GM23338 (cell line): ENCODE measurements around the gene PCSK4. TPM values are rescaled to one million over a fixed set of nuclear protein-coding genes. Genes with fewer than 3 reads are reported as not detected.
A peak's percentile ranks its signal among the peaks of the same experiment; 100 is the strongest.

ENCODE experiments used
- ATAC-seq: fragments of 200-7000 bp; cut with Tn5 transposase; 3 replicates; pipeline ENCODE4 v1.9.1; 2020
- DNase-seq: peaks from one replicate; pipeline ENCODE4 v3.0.0-alpha.2; 2015; ENCODE audit warnings: low spot score
- H2AFZ ChIP-seq: fragments of 200-600 bp; sonication (generic); 2 replicates; pipeline ENCODE4 v1.8.0; 2016; ENCODE audit warnings: antibody characterized with exemption, mild to moderate bottlenecking, moderate library complexity
- H3F3A ChIP-seq: fragments of 200-600 bp; sonication (generic); replicated peaks from 2 replicates; pipeline ENCODE4 v1.8.0; 2017; ENCODE audit warnings: antibody characterized with exemption, mixed run types, low read depth
- H3K27ac ChIP-seq: fragments of 200-600 bp; sonication (generic); 2 replicates; pipeline ENCODE4 v1.6.1; 2016; ENCODE audit warnings: low read depth
- H3K27me3 ChIP-seq: fragments of 200-600 bp; sonication (generic); 2 replicates; pipeline ENCODE4 v1.8.0; 2016; ENCODE audit warnings: mild to moderate bottlenecking, mixed run types, moderate library complexity; ENCODE audit not compliant: insufficient read depth
- H3K36me3 ChIP-seq: fragments of 200-600 bp; sonication (generic); 2 replicates; pipeline ENCODE4 v1.8.0; 2016; ENCODE audit warnings: mild to moderate bottlenecking; ENCODE audit not compliant: insufficient read depth
- H3K4me1 ChIP-seq: fragments of 200-600 bp; sonication (generic); 2 replicates; pipeline ENCODE4 v1.8.0; 2016; ENCODE audit warnings: mild to moderate bottlenecking, moderate library complexity; ENCODE audit not compliant: insufficient read depth
- H3K4me2 ChIP-seq: fragments of 200-600 bp; sonication (generic); 2 replicates; pipeline ENCODE4 v1.7.1; 2017; ENCODE audit warnings: mixed run types
- H3K4me3 ChIP-seq: fragments of 200-600 bp; sonication (generic); 2 replicates; pipeline ENCODE4 v1.6.1; 2016; ENCODE audit warnings: mixed run types
- H3K79me2 ChIP-seq: fragments of 200-600 bp; sonication (generic); replicated peaks from 2 replicates; pipeline ENCODE4 v1.8.0; 2017; ENCODE audit warnings: mild to moderate bottlenecking; ENCODE audit not compliant: insufficient read depth
- H3K9me2 ChIP-seq: fragments of 200-600 bp; sonication (generic); 2 replicates; pipeline ENCODE4 v1.8.0; 2017; ENCODE audit not compliant: insufficient read depth
- H4K20me1 ChIP-seq: fragments of 200-600 bp; sonication (generic); replicated peaks from 2 replicates; pipeline ENCODE4 v1.8.0; 2017; ENCODE audit warnings: mild to moderate bottlenecking; ENCODE audit not compliant: insufficient read depth
- H3K27ac Mint-ChIP-seq: 2 replicates; pipeline ENCODE4 v1.8.0; 2020; ENCODE audit warnings: inconsistent platforms, mild to moderate bottlenecking, moderate library complexity, mixed read lengths
- H3K27me3 Mint-ChIP-seq: 3 replicates; pipeline ENCODE4 v1.8.0; 2022; ENCODE audit warnings: low read depth, mild to moderate bottlenecking, moderate library complexity, mixed read lengths, inconsistent platforms; ENCODE audit not compliant: insufficient read depth, poor library complexity
- H3K36me3 Mint-ChIP-seq: 3 replicates; pipeline ENCODE4 v1.8.0; 2021; ENCODE audit warnings: low read depth, mild to moderate bottlenecking, inconsistent platforms, moderate library complexity, mixed read lengths
- H3K4me1 Mint-ChIP-seq: 3 replicates; pipeline ENCODE4 v1.8.0; 2020; ENCODE audit warnings: mild to moderate bottlenecking, inconsistent platforms, mixed read lengths
- H3K4me3 Mint-ChIP-seq: 3 replicates; pipeline ENCODE4 v1.8.0; 2021; ENCODE audit warnings: moderate library complexity, mild to moderate bottlenecking, inconsistent platforms, mixed read lengths
- H3K9me3 Mint-ChIP-seq: 3 replicates; pipeline ENCODE4 v1.8.0; 2020; ENCODE audit warnings: moderate library complexity, mild to moderate bottlenecking, inconsistent platforms, mixed read lengths
- CTCF ChIP-seq, 2 experiments: fragments of 200-600 bp in 1 of 2; sonication (generic) in 1 of 2; conservative IDR thresholded peaks; 2 replicates each; pipeline versions ENCODE4 v1.5.1 to v1.6.1; 2016 to 2017; ENCODE audit warnings: antibody characterized with exemption in 2 of 2, low read depth in 2 of 2, mild to moderate bottlenecking in 2 of 2, moderate library complexity in 1 of 2
- EZH2phosphoT487 ChIP-seq: fragments of 200-600 bp; sonication (generic); IDR thresholded peaks from one replicate; pipeline ENCODE4 v1.8.1; 2018; ENCODE audit warnings: antibody characterized with exemption; ENCODE audit not compliant: unreplicated experiment
- POLR2AphosphoS5 ChIP-seq: IDR thresholded peaks from 2 replicates; pipeline ENCODE4 v1.6.1; 2016; ENCODE audit warnings: antibody characterized with exemption, low read depth
- STAT1 ChIP-seq: IDR thresholded peaks from one replicate; pipeline ENCODE4 v1.6.1; 2016; ENCODE audit warnings: antibody characterized with exemption; ENCODE audit not compliant: unreplicated experiment
- ZNF462 ChIP-seq: fragments of 250-450 bp; sonication (Bioruptor Pico); IDR thresholded peaks from 2 replicates; pipeline ENCODE4 v1.5.0; 2020; ENCODE audit warnings: mild to moderate bottlenecking, moderate library complexity
- polyA plus RNA-seq: library from polyadenylated mRNA; unstranded; fragments of >200 nt; fragmentation: Nextera tagmentation; extraction: Ambion mirVana; gene quantifications from 2 replicates; pipeline ENCODE4 v1.2.1, GENCODE V29; 2016
- total RNA-seq: library from RNA; depleted of rRNA; stranded (reverse); fragments of >200 nt; shearing (Covaris generic); gene quantifications from 2 replicates; pipeline ENCODE4 v1.2.3, GENCODE V29; 2014

Gene PCSK4
- total and polyA plus RNA-seq, 2 experiments from 2014 or later, result 3.8 to 15.1 TPM

GRCh38 chr19:1455336-1456120 lies 34.6 kb downstream of the PCSK4 start:
- Mint-ChIP-seq H3K4me1 (peaks cover 24% of the 10 kb centered on the region), H3K27me3 (peaks cover 31% of the 10 kb centered on the region), H3K4me3 (peak overlapping the region; percentile 50; the same call in 2 of the 3 replicates), H3K27ac (no peak overlapping the region), H3K9me3 (no peaks in the 10 kb centered on the region), H3K36me3 (peaks cover 7% of the 10 kb centered on the region)
- Histone ChIP-seq H3K36me3 (no peaks in the 10 kb centered on the region), H3K4me3 (peak overlapping the region; percentile 58), H3K4me1 (peaks cover 13% of the 10 kb centered on the region; the same call in 1 of the 2 replicates), H2AFZ (peak overlapping the region; percentile 59; the same call in 1 of the 2 replicates), H3K27me3 (peaks cover 6% of the 10 kb centered on the region), H3K4me2 (peak overlapping the region; percentile 78), H3K79me2 (0 out of 2 replicates have a peak, but pooled peaks cover 3% of the 10 kb centered on the region), H3F3A (peaks cover 13% of the 10 kb centered on the region; the same call in 1 of the 2 replicates), H4K20me1 (peaks cover 4% of the 10 kb centered on the region; the same call in 1 of the 2 replicates), H3K27ac (no peak overlapping the region), H3K9me2 (no peaks in the 10 kb centered on the region)
- no peak for TF ChIP-seq EZH2phosphoT487
- peak; percentile 88 for TF ChIP-seq POLR2AphosphoS5
- no peak for TF ChIP-seq STAT1
- TF ChIP-seq ZNF462 (CRISPR knock-in tag), result no peak
- TF ChIP-seq CTCF (conservative IDR thresholded peaks at IDR 0.05; ENCODE audit: low read depth in 2 of 2), result no peak
- DNase-seq, result peak; percentile 100
- ATAC-seq, result peak; percentile 69
